Glutamatergic neuron (in vitro differentiated cells): ENCODE results near the gene WT1. TPM values are rescaled to one million over a fixed set of nuclear protein-coding genes. Genes with fewer than 3 reads are reported as not detected.

Experiments
- DNase-seq: peaks from one replicate; pipeline ENCODE4 v3.0.0; 2022
- H3K27ac Mint-ChIP-seq: one replicate; pipeline ENCODE4 v1.8.0; 2020; ENCODE audit warnings: mild to moderate bottlenecking, mixed read lengths, inconsistent platforms; ENCODE audit not compliant: unreplicated experiment
- H3K27me3 Mint-ChIP-seq: one replicate; pipeline ENCODE4 v1.8.0; 2020; ENCODE audit warnings: mild to moderate bottlenecking, moderate library complexity, mixed read lengths, inconsistent platforms; ENCODE audit not compliant: unreplicated experiment
- H3K36me3 Mint-ChIP-seq: one replicate; pipeline ENCODE4 v1.8.0; 2020; ENCODE audit warnings: mild to moderate bottlenecking, mixed read lengths, inconsistent platforms; ENCODE audit not compliant: unreplicated experiment
- H3K4me1 Mint-ChIP-seq: one replicate; pipeline ENCODE4 v1.8.0; 2020; ENCODE audit warnings: mild to moderate bottlenecking, low read depth, mixed read lengths, inconsistent platforms; ENCODE audit not compliant: unreplicated experiment
- H3K4me3 Mint-ChIP-seq: one replicate; pipeline ENCODE4 v1.8.0; 2020; ENCODE audit warnings: mild to moderate bottlenecking, mixed read lengths, inconsistent platforms; ENCODE audit not compliant: unreplicated experiment
- H3K9me3 Mint-ChIP-seq: one replicate; pipeline ENCODE4 v1.8.0; 2020; ENCODE audit warnings: mild to moderate bottlenecking, moderate library complexity, mixed read lengths, inconsistent platforms; ENCODE audit not compliant: unreplicated experiment
- CTCF ChIP-seq: fragments of 200-600 bp; sonication (generic); IDR thresholded peaks from one replicate; pipeline ENCODE4 v1.5.0; 2021; ENCODE audit not compliant: partially characterized antibody, unreplicated experiment
- total RNA-seq: library from RNA; stranded (reverse); fragmentation: NEBNext Ultra II Directional; extraction: Animal tissue kit (Norgen Biotek cat#: 25700); gene quantifications from one replicate; pipeline ENCODE4 v1.2.1, GENCODE V29; 2021; ENCODE audit not compliant: unreplicated experiment

Gene WT1
- total RNA-seq, 1 donor from 2014 or later: not detected

GRCh38 chr11:32428665-32429303 is 6.6 kb downstream of the WT1 start:
- peaks cover 45% of the 10 kb centered on the region for H3K27me3 Mint-ChIP-seq
- peaks cover 6% of the 10 kb centered on the region for H3K4me1 Mint-ChIP-seq
- no peak overlapping the region for H3K4me3 Mint-ChIP-seq
- no peak overlapping the region for H3K27ac Mint-ChIP-seq
- no peaks in the 10 kb centered on the region for H3K36me3 Mint-ChIP-seq
- H3K9me3 Mint-ChIP-seq: peaks cover 14% of the 10 kb centered on the region
- TF ChIP-seq CTCF: no peak
- DNase-seq: no peak

- H3K27ac Mint-ChIP-seq: no peak overlapping the region
- peaks cover 41% of the 10 kb centered on the region for H3K27me3 Mint-ChIP-seq
- H3K9me3 Mint-ChIP-seq: peaks cover 11% of the 10 kb centered on the region
- TF ChIP-seq CTCF: no peak
- DNase-seq: peak; percentile 32
- H3K4me1 Mint-ChIP-seq: peaks cover 6% of the 10 kb centered on the region
- H3K36me3 Mint-ChIP-seq: no peaks in the 10 kb centered on the region
- no peak overlapping the region for H3K4me3 Mint-ChIP-seq
These were observed 7.2 kb downstream of the WT1 start for GRCh38 chr11:32427935-32428664.

- Mint-ChIP-seq H3K4me3 (peak overlapping the region; percentile 52), H3K27me3 (peaks cover 40% of the 10 kb centered on the region), H3K36me3 (no peaks in the 10 kb centered on the region)
These were observed 7.8 kb downstream of the WT1 start for GRCh38 chr11:32427616-32427934.

GRCh38 chr11:32426819-32427615 is 8.3 kb downstream of the WT1 start:
- Mint-ChIP-seq H3K36me3 (no peaks in the 10 kb centered on the region), H3K4me1 (peaks cover 4% of the 10 kb centered on the region), H3K27me3 (peaks cover 37% of the 10 kb centered on the region), H3K4me3 (peak overlapping the region; percentile 75), H3K9me3 (peaks cover 7% of the 10 kb centered on the region), H3K27ac (no peak overlapping the region)
- no peak for TF ChIP-seq CTCF
- DNase-seq: peak; percentile 35

More at GRCh38 chr11:32427616-32427934, 7.8 kb downstream of the WT1 start:
- H3K4me1 Mint-ChIP-seq: peaks cover 5% of the 10 kb centered on the region
- TF ChIP-seq CTCF: no peak
- peak; percentile 18 for DNase-seq
- H3K9me3 Mint-ChIP-seq: peaks cover 9% of the 10 kb centered on the region
- H3K27ac Mint-ChIP-seq: no peak overlapping the region
